Measurements from ENCODE around the gene C1orf87.
A peak's percentile ranks its signal among the peaks of the same experiment; 100 is the strongest.

The C1orf87 gene

DNA sequence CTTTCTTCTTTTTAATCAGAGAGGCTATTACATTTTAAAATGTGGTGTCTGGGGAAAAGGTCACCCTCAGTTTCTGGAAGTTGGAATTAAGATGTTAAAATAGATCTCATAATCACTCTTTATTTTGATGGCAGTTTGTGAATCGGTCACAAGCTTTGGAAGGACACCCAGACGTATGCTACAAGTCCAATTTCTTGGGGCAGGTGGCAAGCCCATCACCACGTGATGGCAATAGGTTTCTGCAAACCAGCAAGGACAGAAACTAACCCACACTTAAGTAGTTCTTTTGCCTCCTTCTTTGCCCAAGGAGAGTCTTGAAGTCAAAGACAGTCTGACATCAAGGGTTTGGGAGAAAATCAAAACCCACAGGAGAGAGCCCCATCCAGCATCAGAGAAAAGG lies 72.9 kb downstream of the C1orf87 start:
- H3K27me3 ChIP-seq (ENCODE audit: control insufficient read depth, insufficient read depth, low read length, poor library complexity, severe bottlenecking): no peaks in the 10 kb centered on the region
- H3K27ac ChIP-seq (ENCODE audit: insufficient read depth, low read depth, low read length, poor library complexity, severe bottlenecking): no peak overlapping the region
- no peaks in the 10 kb centered on the region for H3K36me3 ChIP-seq (ENCODE audit: control insufficient read depth, insufficient read depth, low read length)
- H3K9me3 ChIP-seq (ENCODE audit: control insufficient read depth, low read length): no peaks in the 10 kb centered on the region
- peaks cover 12% of the 10 kb centered on the region for H3K4me1 ChIP-seq (ENCODE audit: control insufficient read depth, insufficient read depth, low read length)
- no peak overlapping the region for H3K4me3 ChIP-seq (ENCODE audit: insufficient read depth, low read depth, low read length)
- 90 to 95% methylated on average over 3 of the region's 3 CpGs for WGBS, 2 experiments

DNA sequence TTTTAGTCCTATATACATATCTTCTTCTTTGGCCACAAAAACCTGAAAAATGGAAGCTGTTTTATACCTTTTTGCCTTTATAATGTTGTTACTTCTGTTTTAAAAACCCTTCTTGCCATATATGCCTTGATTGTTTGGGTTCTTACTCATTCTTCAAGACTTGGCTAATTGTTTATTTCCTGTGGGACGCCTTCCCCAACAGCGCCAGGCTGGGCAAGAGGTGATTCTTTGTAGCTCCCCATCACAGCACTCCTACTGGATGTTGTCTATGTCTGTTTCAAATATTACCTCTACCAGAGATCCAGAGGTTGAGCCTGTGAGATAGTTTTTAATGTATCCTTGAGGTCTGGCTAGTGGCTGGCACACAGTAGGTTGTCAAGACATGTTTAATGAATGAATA lies 73.8 kb downstream of the C1orf87 start:
- Histone ChIP-seq H3K4me1 (ENCODE audit: control insufficient read depth, insufficient read depth, low read length) (peaks cover 12% of the 10 kb centered on the region), H3K36me3 (ENCODE audit: control insufficient read depth, insufficient read depth, low read length) (no peaks in the 10 kb centered on the region), H3K4me3 (ENCODE audit: insufficient read depth, low read depth, low read length) (no peak overlapping the region), H3K27me3 (ENCODE audit: control insufficient read depth, insufficient read depth, low read length, poor library complexity, severe bottlenecking) (no peaks in the 10 kb centered on the region), H3K27ac (ENCODE audit: insufficient read depth, low read depth, low read length, poor library complexity, severe bottlenecking) (no peak overlapping the region), H3K9me3 (ENCODE audit: control insufficient read depth, low read length) (no peaks in the 10 kb centered on the region)
- WGBS, 2 experiments: 96 to 100% methylated on average over 2 of the region's 2 CpGs

DNA sequence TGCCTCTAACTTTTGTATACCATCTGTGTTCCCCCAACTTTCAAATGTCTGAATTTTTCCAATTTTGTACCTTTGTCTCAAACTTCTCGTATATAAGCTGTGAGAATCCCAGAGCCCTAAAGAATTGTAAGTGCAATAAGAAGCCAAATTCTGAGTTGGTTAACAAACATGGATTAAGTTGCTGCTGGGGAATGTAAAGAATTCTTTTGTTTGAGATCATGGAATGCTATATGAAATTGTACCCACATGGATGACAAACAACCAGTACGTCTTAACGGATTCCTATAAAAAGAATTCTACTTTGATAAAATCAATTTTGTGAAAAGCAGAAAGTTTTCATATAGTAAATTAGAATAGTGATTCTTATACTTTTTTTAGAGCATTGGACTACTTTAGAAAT lies 74.6 kb downstream of the C1orf87 start:
- Histone ChIP-seq H3K9me3 (ENCODE audit: control insufficient read depth, low read length) (no peaks in the 10 kb centered on the region), H3K36me3 (ENCODE audit: control insufficient read depth, insufficient read depth, low read length) (no peaks in the 10 kb centered on the region), H3K4me3 (ENCODE audit: insufficient read depth, low read depth, low read length) (no peak overlapping the region), H3K4me1 (ENCODE audit: control insufficient read depth, insufficient read depth, low read length) (peaks cover 12% of the 10 kb centered on the region), H3K27ac (ENCODE audit: insufficient read depth, low read depth, low read length, poor library complexity, severe bottlenecking) (no peak overlapping the region), H3K27me3 (ENCODE audit: control insufficient read depth, insufficient read depth, low read length, poor library complexity, severe bottlenecking) (no peaks in the 10 kb centered on the region)
- 91 to 100% methylated on average over 1 to 3 of the region's 3 CpGs for WGBS, 2 experiments

DNA sequence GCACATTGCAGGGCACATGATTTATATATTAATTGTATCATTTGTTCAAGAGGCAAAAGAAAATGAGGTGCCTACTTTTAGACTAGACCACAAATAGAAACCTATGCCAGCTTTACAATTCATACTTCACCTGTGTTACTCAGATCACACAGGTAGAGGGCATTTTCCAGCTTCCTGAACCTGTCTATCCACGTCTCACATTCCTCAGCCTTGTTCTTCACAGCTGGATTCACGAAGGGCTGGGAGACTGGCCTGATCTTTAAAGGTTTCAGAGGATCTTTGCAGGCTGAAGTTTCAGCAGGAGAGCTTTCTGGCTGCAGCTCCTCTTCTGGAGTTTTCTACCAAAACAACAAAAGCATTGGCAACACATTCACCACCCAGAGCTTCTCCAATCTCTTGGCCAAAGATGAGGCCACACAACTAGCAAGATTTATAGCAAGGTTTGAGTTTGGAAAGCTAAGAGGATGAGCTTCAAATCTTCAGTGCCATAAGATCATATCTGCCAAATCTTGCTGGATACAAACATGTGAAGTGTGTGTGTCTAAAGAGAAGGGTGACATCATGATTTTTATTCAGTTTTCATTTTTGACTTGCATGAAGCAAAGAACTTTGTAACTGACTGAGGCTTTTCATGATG lies 76.0 kb downstream of the C1orf87 start:
- H3K4me1 ChIP-seq (ENCODE audit: control insufficient read depth, insufficient read depth, low read length): peaks cover 12% of the 10 kb centered on the region
- H3K27me3 ChIP-seq (ENCODE audit: control insufficient read depth, insufficient read depth, low read length, poor library complexity, severe bottlenecking): no peaks in the 10 kb centered on the region
- WGBS, 2 experiments: 13 to 18% methylated on average over 2 of the region's 2 CpGs
- no peak overlapping the region for H3K4me3 ChIP-seq (ENCODE audit: insufficient read depth, low read depth, low read length)
- H3K9me3 ChIP-seq (ENCODE audit: control insufficient read depth, low read length): no peaks in the 10 kb centered on the region
- no peak overlapping the region for H3K27ac ChIP-seq (ENCODE audit: insufficient read depth, low read depth, low read length, poor library complexity, severe bottlenecking)
- no peaks in the 10 kb centered on the region for H3K36me3 ChIP-seq (ENCODE audit: control insufficient read depth, insufficient read depth, low read length)

DNA sequence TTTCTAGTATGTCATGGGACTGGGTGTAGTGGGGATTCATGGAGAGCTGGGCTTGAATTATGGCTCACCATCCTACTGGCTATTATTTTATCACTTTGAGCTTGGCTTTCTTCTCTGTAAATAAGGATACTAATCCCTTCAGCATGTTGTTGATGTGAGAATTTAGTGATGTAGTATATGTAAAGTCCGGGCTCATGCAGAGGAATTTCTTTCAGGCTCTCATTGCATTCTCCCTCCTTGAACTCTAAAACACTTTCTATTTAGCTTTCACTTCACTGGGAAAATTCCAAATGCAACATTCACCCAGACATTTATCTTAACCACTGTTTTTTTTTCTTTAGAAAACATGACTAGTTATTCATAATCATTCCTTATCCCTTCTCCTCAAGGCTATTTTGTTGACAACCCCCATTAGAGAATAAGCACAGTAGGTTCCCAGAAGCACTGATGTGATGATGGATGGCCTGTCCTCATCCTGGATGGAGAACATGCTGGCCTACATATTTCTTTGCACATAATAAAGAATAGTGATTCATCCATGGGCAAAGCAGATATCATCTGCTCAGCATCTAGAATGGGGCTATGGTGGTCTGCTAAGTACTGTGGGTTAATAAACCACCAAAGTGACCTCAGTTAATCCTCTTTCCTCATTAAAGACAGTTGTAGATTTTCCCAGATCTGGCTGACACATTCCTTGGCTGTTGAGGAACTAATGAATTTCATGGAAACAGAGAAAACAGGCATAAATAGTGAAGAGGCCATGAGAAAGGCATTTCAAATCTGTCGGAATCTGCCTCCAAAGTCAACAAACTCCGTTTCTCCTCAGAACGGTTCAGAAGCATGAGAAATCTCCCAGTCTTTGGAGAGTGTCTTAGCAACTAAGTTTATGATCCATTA lies 79.0 kb downstream of the C1orf87 start:
- Histone ChIP-seq H3K27ac (ENCODE audit: insufficient read depth, low read depth, low read length, poor library complexity, severe bottlenecking) (no peak overlapping the region), H3K9me3 (ENCODE audit: control insufficient read depth, low read length) (no peaks in the 10 kb centered on the region), H3K4me1 (ENCODE audit: control insufficient read depth, insufficient read depth, low read length) (peaks cover 12% of the 10 kb centered on the region), H3K4me3 (ENCODE audit: insufficient read depth, low read depth, low read length) (no peak overlapping the region), H3K27me3 (ENCODE audit: control insufficient read depth, insufficient read depth, low read length, poor library complexity, severe bottlenecking) (no peaks in the 10 kb centered on the region), H3K36me3 (ENCODE audit: control insufficient read depth, insufficient read depth, low read length) (no peaks in the 10 kb centered on the region)
- WGBS, 2 experiments: 85 to 93% methylated on average over 4 of the region's 4 CpGs

DNA sequence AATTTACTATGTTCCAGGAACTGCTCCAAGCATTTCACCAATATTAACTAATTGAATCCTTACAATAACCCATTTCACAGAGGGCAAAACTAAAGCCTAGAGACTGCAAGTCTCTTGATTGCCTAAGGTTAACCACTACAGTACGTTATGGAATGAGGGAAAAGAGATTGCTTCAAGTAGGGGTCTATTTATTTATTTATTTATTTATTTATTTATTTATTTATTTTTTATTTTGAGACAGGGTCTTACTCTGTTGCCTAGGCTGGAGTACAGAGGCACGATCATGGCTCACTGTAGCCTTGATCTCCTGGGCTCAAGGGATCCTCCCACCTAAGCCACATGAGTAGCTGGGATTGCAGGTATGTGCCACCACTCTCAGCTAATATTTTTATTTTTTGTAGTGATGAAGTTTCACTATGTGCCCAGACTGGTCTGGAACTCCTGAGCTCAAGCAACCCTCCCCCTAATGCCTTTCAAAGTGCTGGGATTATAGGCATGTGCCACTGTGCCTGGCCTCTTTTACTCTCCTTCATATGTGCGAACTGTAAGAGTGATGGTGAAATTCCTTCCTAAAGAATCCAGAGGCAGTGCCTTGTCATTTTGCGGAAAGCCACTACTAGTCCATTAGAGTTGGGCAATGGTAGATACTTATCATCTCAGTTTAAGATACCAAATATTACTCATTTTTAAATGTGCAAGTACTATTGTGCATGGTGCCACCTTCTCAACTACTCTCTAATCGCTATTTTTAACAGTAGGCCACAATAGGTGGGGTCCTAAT lies 81.3 kb downstream of the C1orf87 start:
- 71 to 96% methylated on average over 2 to 4 of the region's 5 CpGs for WGBS, 2 experiments

DNA sequence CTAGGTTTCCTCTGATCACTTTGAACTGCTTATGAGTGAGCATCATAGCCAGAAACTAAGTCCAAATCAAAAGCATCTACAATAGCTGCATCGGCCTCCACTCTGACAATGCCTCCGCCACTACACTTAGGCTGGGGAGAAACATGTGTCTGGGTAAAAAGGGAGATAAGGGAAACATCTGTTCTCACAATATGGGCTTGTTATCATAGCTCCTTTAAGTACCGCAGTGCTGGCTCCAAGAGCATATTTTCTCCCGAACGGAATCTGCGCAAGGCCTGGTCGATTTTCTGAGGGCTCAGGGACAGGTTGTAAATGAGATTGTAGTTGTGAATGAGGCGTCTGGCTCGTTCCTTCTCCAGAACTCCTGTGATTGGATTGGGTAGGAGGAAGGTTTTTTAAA lies 83.1 kb downstream of the C1orf87 start:
- Histone ChIP-seq H3K9me3 (ENCODE audit: control insufficient read depth, low read length) (no peaks in the 10 kb centered on the region), H3K4me3 (ENCODE audit: insufficient read depth, low read depth, low read length) (no peak overlapping the region), H3K27ac (ENCODE audit: insufficient read depth, low read depth, low read length, poor library complexity, severe bottlenecking) (no peak overlapping the region), H3K36me3 (ENCODE audit: control insufficient read depth, insufficient read depth, low read length) (no peaks in the 10 kb centered on the region), H3K27me3 (ENCODE audit: control insufficient read depth, insufficient read depth, low read length, poor library complexity, severe bottlenecking) (no peaks in the 10 kb centered on the region), H3K4me1 (ENCODE audit: control insufficient read depth, insufficient read depth, low read length) (peaks cover 6% of the 10 kb centered on the region)
- 94% methylated on average over 9 of the region's 9 CpGs for WGBS, 2 experiments

More for the DNA sequence above, 81.3 kb downstream of the C1orf87 start:
- Histone ChIP-seq H3K27me3 (ENCODE audit: control insufficient read depth, insufficient read depth, low read length, poor library complexity, severe bottlenecking) (no peaks in the 10 kb centered on the region), H3K36me3 (ENCODE audit: control insufficient read depth, insufficient read depth, low read length) (no peaks in the 10 kb centered on the region), H3K4me1 (ENCODE audit: control insufficient read depth, insufficient read depth, low read length) (no peaks in the 10 kb centered on the region), H3K9me3 (ENCODE audit: control insufficient read depth, low read length) (no peaks in the 10 kb centered on the region), H3K27ac (ENCODE audit: insufficient read depth, low read depth, low read length, poor library complexity, severe bottlenecking) (no peak overlapping the region), H3K4me3 (ENCODE audit: insufficient read depth, low read depth, low read length) (no peak overlapping the region)

DNA sequence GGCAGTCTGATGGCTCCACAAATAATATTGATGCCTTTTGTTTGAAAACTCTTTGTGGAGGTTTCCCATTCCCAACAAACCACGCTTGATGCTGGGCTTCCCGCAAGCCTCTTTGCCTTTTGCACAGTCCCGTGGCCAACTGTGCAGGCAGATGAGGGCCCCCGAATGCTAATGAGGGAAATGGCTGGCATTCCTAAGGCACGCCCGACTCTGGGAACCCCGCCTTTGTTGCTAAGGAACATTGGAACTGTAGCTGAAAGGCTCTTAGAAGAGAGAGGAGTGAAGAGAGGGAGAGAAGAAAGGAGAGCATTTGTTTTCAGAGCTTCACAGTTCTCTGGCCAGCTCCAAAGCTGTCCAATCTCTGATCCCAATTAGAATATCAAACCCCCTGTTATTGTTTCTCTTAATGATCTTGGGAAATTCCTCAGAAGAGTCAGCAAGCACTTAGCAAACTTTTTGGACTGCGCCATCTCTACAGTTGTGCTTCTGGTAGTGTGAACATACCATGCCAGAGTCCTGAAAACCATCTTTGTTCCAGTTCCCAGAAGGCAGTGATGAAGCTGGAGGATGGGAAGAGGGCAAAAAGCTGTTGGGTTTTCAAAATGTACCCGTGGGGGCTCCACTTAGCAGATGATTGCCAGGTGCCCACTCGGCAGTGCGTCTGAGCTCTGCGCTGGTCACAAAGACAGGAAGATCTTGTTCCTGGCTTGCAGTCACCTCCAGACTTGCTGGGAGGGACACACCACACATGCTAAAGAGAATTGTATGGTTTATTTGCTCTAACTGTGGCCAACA lies 86.9 kb downstream of the C1orf87 start:
- H3K4me1 ChIP-seq (ENCODE audit: control insufficient read depth, insufficient read depth, low read length): peaks cover 13% of the 10 kb centered on the region
- H3K27ac ChIP-seq (ENCODE audit: insufficient read depth, low read depth, low read length, poor library complexity, severe bottlenecking): no peak overlapping the region
- 84 to 87% methylated on average over 12 of the region's 12 CpGs for WGBS, 2 experiments
- no peaks in the 10 kb centered on the region for H3K36me3 ChIP-seq (ENCODE audit: control insufficient read depth, insufficient read depth, low read length)
- no peaks in the 10 kb centered on the region for H3K9me3 ChIP-seq (ENCODE audit: control insufficient read depth, low read length)
- H3K27me3 ChIP-seq (ENCODE audit: control insufficient read depth, insufficient read depth, low read length, poor library complexity, severe bottlenecking): no peaks in the 10 kb centered on the region
- no peak overlapping the region for H3K4me3 ChIP-seq (ENCODE audit: insufficient read depth, low read depth, low read length)

DNA sequence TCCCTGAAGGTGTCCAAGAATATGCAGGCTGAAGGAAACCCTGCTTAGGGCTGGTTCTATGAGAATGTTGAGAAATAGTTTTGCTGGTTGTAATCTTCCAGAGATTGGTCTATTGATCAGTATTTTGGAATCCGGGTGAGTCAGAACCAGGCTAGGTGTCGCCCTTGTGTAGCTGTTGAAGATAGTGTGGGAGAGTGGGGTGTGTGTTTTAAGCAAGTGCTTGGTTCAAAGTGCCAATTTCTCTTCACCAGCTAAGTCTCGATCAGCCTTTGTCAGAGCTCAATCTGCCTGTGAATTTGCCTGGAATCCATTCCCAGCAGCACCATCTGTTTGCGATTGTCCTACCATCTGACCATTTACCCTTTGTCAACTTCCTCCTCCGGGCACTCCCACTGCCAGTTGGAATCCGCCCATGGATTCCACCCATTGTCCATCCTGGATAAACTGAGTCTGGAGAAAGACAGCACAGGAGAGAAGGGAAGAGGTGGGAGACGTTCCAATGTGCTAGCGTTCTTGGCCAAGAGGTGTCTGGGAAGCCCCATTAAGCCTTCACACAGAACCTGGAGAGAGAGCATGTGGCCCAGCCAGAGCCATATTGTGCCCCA lies 87.6 kb downstream of the C1orf87 start:
- WGBS, 2 experiments: 94% methylated on average over 8 of the region's 8 CpGs
- no peaks in the 10 kb centered on the region for H3K9me3 ChIP-seq (ENCODE audit: control insufficient read depth, low read length)
- H3K27ac ChIP-seq (ENCODE audit: insufficient read depth, low read depth, low read length, poor library complexity, severe bottlenecking): peak overlapping the region; percentile 22
- H3K27me3 ChIP-seq (ENCODE audit: control insufficient read depth, insufficient read depth, low read length, poor library complexity, severe bottlenecking): no peaks in the 10 kb centered on the region
- H3K4me3 ChIP-seq (ENCODE audit: insufficient read depth, low read depth, low read length): no peak overlapping the region
- no peaks in the 10 kb centered on the region for H3K36me3 ChIP-seq (ENCODE audit: control insufficient read depth, insufficient read depth, low read length)
- H3K4me1 ChIP-seq (ENCODE audit: control insufficient read depth, insufficient read depth, low read length): peaks cover 15% of the 10 kb centered on the region
